NCI-H82 treated with DMSO at 0.1 percent for 48 hours (cell line): ENCODE data around the gene ODAD4.
"Not testable (repeated sequence)": the region's sequence is repeated elsewhere in the genome, so short reads cannot be mapped to it uniquely, and the experiment has no call there.

Source experiments
- DNase-seq: peaks from one replicate; lab custom pipeline; 2025; ENCODE audit not compliant: unreplicated experiment; lab: John Stamatoyannopoulos, UW

Gene ODAD4

DNA sequence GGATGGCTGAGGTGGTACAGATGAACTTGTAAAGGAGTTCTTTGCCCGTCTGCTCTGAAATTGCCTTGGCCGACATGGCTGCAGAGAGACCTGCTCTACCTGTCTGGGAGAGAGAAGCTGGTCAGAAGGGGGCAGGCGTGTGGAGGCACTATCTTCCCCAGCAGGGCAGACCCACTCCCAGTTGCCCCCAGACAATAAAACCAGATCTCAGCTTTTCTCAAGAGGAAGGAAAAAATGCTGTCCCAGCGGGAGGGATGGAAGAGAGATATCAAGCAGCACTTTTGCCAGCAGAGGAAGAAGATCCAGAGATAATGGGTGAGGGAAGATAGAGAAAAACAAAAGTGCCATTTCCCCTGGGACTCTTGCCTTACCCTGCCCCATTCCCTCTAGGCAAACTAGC lies 16.6 kb upstream of the ODAD4 start:
- DNase-seq, result no peak

DNA sequence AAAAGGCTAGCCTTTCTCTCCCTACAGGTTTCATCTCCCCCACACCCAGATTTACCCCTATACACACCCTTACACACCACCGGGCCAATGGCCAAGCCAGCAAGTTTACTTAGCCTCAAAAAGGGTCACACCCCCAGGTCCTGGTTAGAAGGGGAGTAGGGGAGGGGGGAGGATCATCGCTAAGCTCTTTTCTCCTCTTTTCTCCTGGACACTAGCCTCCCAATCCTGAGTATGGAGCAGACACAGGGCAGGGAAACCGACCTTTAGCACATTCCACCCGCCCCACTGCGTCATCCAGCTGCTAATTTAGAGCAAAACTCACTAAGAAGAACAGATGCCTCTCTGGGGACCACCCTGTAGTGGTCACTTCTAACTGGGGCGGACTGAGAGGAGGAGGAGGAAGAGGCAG lies 16.1 kb upstream of the ODAD4 start:
- no peak for DNase-seq

DNA sequence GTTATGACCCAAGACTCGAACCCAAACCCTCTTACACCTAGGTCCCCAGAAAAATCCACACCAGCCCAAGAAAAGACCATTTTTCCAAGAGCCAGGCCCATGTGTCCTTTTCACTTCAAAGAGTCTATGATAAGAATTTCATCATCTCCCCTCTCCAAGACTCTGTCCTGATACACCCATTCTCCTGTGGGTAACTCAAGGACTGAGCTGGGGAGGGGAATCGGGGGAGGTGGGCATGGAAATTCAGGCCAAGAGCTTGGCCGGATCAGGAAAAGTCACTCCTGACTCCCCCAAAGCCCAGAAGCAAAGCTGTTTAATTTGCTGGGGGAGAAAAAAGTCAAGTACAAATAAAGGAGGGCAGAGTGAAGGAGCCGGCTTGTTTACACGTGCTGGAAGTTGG lies 15.4 kb upstream of the ODAD4 start:
- DNase-seq, result no peak

DNA sequence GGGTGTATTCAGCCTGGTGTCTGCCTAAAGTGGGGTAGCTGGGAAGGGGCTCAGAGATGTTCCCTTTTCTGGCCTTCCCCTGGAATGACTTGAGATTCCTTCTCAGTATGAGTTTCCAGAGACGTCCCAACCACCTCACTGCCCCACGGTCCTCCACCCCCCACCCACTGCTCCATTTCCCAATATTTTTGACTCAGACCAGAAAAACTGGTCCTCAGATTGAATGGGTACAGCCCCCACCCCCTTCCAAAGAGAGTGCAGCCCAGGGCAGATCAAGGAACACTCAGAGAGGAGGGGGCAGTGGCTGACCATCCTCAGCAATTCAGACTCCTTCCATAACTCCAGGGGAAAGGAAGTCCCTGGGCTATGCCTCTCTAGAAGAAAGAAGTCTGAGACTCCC lies 14.9 kb upstream of the ODAD4 start:
- no peak for DNase-seq

DNA sequence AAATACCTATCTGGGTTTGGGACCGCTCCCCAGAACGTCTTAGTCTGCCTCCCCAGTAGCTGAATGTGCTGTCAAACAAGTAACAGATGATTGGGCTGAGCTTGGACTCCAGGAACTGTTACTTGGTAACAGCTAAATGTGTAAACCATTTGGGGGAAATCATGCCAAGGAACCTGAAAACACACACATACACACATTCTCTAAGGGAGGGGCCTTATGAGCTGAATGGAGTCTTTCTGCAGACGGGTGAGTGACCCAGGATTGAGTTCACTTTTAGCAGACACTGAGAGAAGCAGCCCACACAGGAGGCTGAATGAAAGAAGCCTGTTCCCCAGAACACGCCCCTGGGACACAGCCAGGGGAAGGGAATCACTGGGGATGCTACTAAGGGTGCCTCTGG lies 13.2 kb upstream of the ODAD4 start:
- DNase-seq, result no peak

DNA sequence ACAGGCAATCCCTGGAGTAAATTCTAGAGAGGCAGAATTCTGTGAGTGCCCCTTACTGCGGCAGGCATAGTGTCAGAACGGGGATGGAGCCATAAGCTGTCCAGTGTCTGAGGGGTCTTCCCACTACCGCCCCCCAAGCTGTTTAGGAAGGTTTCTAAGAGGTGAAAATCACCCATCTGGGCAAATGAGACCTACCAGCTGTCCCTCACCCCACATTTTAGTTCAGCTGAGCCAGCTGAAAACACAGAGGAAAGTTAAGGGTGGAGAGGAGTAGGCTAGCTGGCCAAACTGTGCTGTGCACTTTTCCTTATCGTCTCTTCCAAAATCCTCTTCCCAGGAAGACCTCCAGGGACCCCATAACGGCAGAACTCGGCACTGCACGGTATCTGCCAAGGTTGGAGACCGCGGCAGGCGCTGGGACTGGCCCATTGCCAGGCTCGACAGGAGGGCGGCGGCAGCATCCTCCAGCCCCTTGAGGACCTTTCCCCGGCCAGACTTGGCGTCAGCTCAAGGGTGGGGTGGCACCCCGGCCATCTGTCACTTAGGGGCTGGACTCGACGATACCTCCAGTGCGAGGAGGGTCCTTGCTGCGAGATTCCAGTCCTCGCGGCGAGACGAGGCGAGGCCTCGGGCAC lies 12.6 kb upstream of the ODAD4 start:
- peak; percentile 39 for DNase-seq

DNA sequence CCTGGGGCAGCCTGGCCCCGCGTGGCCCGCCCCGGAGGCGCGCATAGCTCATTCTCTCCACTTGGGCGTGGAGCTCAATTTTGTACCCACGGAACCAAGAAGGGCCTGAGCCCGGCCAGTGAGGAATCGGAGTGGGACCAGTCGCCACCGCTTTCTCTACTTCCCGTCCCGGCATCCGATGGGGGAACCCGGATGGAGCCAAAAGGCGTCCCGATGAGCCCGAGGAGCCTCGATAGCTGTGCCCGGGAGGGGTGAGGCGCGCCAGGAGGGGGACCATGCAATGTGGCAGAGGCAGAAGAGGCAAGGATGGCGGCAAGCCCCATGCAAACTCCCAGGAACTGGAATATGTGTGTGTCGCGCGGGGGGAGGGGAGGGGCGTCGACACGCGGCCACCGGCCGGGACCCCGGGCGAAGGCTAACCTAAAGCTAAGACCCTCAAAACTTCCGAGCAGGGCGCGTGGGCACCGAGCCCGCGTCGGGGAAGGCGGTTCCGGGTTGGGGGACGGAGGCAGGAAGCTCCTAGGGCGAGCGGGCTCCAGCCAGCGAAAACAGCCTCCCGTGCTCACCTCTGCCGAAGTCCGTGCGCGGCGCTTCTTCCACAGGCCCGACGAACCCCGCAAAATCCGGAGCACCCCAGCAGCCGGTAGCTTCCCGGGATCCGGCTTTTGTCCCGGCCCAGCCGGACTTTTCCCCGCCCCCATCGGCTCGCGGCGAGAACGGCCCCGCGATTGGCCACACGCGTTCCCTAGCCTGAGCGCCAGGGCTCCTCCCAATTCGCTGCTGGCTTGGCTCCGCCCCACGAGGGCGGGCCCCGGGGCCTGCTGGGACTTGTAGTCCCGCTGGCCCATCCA lies 11.9 kb upstream of the ODAD4 start, which contains the start of gene ACLY:
ACLY (minus strand) TSS at position 638 of the 851 bp plus-strand sequence. CDS start 5,078 bp downstream, outside the sequence.
- DNase-seq, result no peak

DNA sequence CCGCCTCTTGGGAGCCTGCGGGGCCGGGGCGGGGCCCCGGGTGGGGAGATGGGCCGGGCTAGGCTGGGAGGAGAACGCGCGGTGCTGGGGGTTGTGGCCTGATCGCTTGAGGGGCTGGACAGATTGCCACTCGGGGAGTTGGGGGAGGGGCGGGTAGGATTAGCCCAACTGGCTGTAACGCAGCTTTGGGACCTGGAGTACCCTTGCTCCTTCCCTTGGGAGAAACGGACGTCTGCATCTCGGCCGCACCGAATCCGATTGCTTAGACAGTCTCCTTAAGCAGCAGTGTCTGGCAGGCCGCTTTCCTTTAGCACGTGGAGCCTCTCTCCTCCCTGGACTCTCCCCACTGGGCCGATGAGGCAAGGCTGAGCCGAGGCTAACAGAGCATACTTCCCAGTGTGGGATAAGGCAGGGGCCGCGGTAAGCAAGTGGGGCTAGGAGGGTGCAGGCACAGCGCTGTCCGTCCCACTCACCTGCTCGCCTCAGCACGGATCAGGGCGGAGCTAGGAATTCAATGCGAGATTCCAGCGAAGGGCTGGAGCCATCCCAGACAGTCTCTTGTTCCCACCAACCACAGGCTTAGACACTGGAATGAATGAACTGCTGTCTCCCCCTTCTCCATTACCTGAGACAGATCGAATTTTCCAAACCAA lies 11.1 kb upstream of the ODAD4 start:
- peak; percentile 98 for DNase-seq

DNA sequence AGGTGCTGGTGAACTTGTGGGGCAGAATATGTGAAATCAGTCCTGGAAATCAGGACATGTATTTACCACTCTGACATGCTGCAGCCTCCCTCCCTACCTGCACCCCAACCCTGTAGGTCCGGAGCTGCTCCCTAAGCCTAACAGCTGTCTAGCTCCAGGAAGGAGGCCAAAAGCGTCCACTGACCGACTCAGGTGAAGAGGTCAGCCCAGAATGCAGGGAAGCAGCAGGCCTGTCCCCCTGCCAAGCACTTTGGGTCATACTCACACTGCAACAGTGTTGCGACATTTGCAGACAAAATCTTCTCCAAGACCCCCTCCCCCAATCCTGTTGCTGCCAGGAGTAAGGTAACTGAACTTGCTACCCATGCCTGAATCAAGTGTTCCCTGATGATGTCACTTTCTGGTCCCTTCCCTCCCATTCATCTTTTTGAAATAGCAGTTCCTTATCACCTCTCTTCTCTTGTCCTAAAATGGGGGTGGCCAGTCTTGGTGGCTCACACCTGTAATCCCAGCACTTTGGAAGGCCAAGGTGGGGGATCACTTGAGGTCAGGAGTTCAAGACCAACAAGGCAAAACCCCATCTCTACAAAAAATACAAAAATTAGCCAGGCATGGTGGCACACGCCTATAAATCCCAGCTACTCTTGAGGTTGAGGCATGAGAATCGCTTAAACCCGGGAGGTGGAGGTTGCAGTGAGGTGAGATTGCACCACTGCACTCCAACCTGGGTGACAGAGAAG lies 10.4 kb upstream of the ODAD4 start:
- DNase-seq, result peak; percentile 7

DNA sequence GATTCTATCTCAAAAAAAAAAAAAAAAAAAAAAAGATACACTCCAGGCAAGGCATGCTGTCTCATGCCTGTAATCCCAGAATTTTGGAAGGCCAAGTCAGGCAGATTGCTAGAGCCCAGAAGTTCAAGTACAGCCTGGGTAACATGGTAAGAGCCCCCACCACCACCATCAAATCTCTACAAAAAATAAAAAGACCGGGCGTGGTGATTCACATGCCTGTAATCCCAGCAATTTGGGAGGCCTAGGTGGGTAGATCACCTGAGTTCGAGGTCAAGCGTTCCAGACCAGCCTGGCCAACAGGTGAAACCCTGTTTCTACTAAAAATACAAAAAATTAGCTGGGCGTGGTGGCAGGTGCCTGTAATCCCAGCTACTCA lies 9.8 kb upstream of the ODAD4 start:
- DNase-seq, result no peak

DNA sequence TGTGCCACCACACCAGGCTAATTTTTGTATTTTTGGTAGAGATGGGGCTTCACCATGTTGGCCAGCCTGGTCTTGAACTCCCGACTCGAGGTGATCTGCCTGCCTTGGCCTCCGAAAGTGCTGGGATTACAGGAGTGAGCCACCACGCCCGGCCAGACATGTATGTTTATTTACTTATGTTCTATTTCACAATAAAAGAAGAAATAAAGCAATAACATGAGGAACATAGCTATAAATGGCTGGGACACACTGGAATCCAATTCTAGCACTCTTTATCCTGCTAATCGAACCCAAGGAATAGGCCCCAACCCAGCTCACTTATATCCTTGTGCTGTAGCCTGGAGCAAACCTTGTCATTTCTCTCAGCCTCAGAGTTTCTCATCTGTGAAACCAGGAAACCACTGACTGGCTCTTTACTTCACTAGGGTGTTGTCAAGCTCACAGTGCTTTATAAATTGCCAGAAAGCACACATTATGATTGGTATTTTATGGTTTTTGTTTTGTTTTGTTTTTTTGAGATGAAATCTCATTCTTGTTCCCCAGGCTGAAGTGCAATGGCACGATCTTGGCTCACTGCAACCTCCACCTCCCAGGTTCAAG lies 4.3 kb upstream of the ODAD4 start:
- no peak for DNase-seq

DNA sequence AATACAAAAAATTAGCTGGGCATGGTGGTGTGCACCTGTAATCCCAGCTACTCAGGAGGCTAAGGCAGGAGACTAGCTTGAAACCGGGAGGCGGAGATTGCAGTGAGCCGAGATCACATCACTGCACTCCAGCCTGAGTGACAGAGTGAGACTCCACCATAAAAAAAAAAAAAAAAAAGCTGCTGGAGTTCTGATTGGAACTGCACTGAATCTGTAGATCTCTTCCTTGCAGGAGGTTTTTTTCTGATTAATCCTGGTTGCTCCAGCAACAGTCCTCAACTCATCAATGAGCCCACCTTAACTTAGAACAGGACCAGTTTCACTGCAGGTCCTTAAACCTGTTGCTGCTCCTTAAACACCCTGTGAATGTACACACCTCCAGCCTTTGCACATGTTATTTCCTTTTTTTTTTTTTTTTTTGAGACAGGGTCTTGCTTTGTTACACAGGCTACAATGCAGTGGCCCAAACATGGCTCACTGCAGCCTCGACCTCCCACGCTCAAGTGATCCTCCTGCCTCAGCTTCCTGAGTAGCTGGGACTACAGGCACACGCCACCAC lies 1.6 kb upstream of the ODAD4 start:
- DNase-seq, result no peak

DNA sequence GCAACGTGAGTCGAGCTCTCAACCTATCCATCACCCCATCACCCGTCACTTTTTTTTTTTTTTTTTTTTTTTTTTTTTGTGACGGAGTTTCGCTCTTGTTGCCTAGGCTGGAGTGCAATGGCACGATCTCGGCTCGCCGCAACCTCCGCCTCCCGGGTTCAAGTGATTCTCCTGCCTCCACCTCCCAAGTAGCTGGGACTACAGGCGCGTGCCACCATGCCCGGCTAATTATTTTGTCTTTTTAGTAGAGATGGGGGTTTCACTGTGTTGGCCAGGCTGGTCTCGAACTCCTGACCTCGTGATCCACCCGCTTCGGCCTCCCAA lies 378 bp downstream of the ODAD4 start:
- DNase-seq, result not testable (repeated sequence)

DNA sequence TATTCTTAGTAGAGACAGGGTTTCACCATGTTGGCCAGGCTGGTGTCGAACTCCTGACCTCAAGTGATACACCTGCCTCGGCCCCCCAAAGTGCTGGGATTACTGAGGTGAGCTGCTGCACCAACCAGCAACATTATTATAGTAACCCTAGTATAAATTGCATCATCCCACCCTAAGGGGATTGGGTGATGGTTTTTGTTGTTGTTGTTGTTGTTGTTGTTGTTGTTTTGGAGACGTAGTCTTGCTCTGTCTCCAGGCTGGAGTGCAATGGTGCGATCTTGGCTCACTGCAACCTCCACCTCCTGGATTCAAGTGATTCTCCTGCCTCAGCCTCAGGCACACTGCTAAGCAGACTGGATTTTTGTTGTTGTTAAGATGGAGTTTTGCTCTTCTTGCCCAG lies 1.3 kb downstream of the ODAD4 start:
- DNase-seq, result not testable (repeated sequence)

DNA sequence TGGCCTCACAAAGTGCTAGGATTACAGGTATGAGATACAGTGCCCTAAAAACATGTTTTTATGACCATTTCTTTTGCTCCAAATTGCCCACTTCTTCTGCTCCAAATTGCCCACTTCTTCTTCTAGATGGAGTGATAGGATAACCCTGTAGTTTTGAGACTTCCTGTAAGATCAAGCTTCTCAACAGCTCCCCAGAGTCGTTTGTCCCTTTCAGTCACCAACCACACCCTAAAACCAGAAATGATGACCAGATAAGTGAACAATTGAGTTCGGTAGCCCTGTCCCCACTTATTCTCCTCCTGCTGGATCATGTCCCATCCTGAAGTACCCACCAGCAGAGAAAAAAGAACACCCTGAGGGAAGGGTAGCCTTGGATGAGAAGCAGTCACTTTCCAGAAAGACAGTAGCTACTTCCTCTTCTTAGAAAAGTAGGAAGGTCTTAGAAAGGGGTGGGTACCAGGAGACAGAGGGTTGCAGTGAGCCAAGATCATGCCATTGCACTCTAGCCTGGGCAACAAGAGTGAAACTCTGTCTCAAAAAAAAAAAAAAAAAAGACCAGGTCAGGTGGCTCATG lies 2.5 kb downstream of the ODAD4 start:
- no peak for DNase-seq

DNA sequence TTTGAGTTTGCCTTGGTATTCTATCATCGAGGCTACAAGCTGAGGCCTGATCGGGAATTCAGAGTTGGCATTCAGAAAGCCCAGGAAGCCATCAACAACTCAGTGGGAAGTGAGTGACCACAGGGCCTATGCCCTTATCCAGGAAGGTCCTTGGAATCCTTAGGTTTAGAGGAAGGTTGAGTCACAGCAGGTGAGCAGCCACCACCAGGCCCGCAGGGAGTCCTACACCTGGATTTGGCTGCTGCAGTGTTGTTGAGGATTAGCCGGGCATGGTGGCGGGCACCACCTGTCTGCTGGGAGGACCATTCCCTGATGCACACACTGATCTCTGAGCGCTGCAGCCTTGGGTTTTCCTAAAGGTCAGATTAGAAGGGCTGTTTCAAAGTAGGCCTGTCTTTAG lies 5.2 kb downstream of the ODAD4 start:
- DNase-seq, result no peak

DNA sequence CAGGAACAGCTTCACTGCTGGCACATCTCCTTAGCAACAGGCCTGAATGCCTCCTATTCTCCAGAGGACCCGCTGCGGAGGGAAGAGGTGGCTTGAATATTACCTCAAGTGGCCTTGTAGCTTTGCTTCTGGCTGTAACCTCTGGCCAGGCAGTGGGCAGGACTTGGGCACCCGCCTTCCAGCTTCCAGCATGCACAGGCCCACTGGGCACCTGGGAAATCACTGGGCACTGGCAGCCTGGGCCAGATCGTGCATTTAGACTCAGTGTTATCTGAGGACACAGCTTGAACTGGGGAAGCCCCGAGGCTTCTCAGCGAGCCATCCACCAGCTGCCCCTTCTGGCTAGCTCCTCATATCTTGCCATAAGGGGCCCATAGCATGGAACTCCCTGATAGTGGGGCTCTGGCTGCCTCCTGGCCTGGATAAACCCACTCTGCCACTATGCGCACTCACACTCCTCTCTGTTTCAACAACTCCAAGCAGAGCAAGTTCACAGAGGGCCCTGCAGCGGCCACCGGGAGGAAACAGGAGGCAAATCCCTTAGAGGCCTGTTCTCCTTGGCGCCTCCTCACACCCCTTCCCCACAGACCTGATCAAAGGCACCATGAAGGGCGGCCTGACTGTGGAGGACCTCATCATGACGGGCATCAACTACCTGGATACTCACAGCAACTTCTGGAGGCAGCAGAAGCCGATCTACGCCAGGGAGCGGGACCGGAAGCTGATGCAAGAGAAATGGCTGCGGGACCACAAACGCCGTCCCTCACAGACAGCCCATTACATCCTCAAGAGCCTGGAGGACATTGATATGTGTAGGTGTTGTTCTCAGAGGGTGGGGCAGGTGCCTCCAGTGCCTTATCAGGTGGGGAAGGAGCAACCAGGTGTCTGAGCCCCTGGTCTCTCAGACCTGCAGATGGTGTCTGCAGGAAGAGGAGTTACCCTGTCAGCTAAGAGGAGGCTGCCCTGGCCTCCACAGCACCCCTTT lies 7.8 kb downstream of the ODAD4 start:
- no peak for DNase-seq

DNA sequence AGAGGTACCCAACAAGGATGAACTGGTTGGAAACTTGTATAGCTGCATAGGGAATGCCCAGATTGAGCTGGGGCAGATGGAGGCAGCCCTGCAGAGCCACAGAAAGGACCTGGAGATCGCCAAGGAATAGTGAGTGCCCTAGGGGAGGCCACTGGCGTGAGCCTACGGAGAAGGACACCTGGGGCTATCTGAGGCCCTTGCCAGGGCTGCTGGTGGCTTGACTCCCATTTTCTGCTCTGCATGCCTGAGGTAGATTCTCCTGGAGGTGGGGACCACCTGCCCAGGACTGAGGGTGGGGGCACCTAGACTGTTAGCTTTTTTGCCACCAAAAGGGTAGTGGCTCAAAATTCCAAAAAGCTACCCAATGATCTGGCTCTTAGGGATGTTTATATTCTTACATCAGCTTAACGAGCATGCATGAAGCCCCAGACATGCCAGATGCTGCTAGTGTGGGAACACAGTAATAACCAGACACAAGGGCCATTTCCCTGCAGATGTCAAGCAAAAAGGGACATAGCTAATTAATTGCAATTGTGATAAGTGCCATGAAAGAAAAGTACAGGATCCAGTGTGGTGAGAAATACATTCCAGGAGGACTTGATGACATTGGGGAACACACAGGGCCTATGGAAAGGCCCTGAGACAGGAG lies 8.8 kb downstream of the ODAD4 start:
- no peak for DNase-seq

DNA sequence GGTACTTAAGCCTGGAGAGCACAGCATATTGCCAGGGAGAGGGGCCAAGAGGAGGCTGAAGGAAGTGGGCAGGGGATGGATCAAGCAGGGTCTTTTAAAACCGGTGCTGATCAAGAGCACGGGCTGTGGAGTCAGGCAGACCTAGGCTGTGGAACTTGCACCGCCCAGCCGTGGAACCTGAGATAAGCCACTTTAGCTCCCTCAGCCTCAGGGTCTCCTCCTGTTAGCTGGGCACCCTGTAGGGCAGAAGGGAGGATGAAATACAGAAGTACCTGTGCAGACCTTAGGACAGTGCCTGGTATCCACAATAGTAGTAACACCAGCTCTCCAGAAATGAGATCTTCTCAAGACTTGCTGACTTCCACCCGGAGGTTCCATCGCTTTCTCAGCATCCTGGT lies 9.3 kb downstream of the ODAD4 start:
- DNase-seq, result no peak
